GM23248 (cell line): Measurements from ENCODE around the gene PIAS1.

Source experiments
- EZH2 ChIP-seq: fragments of 200-600 bp; sonication (generic); IDR thresholded peaks from 2 replicates; pipeline ENCODE4 v1.6.1; 2018; ENCODE audit warnings: antibody characterized with exemption, mild to moderate bottlenecking; ENCODE audit not compliant: insufficient read depth, poor library complexity, severe bottlenecking
- EZH2phosphoT487 ChIP-seq: fragments of 200-600 bp; sonication (generic); IDR thresholded peaks from 2 replicates; pipeline ENCODE4 v1.6.1; 2018; ENCODE audit warnings: antibody characterized with exemption, moderate library complexity, mild to moderate bottlenecking, low read depth; ENCODE audit not compliant: insufficient read depth

GRCh38 chr15:68190048-68190447 is 135.9 kb downstream of the PIAS1 start:
- no peak for TF ChIP-seq EZH2phosphoT487
- no peak for TF ChIP-seq EZH2
